Smooth muscle cell of the pulmonary artery (primary cell): Measurements from ENCODE around the gene C1orf122. TPM values are rescaled to one million over a fixed set of nuclear protein-coding genes. Genes with fewer than 3 reads are reported as not detected.

Experiments used
- total RNA-seq: library from RNA; depleted of rRNA; stranded (reverse); fragments of >200 nt; gene quantifications from 2 replicates; pipeline ENCODE4 v1.2.3, GENCODE V29; 2014

C1orf122 gene
- 29.4 and 30.4 TPM in 2 replicates for total RNA-seq

GRCh38 chr1:37807555-37808368 lies at the start of gene C1orf122, which contains the start of gene YRDC:
TSS of gene C1orf122 (plus strand) at chr1:37807790. CDS start at chr1:37808405, 615 bp downstream.
TSS of gene YRDC (minus strand) at chr1:37808208. CDS start at chr1:37808180, 28 bp downstream.

DNA sequence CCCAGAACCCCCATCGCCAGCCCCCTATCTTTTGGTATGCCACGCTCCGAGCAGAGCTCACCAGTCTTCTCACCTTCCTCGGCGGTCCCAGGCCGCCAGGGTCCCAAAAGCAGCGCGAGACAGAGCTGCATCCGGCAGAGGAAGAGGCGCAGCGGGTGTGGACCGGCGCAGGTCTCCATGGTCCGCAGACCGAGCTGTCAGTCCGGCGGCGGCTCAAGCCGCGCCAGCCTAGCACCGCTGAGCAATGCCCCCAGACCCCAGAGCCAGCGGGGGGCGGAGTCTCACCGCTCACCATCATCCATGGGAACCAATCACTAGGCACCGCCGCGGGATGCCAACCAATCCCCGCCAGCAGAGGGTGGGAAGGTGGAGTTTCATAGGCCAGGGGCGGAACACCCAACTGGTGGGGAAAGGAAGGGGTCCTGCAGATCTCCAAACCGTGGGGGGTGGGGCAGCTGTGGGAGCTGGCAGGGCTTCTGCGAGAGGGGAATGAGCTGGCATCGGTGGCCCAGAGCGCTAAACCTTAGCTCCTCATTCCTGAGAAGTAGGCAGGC lies 42.6 kb upstream of the C1orf122 start, which contains the start of gene EPHA10:
Gene EPHA10 (minus strand): TSS at position 233 of the 554 bp plus-strand sequence. CDS start 54 bp downstream, at position 179.

GRCh38 chr1:37793773-37794371 lies 13.7 kb upstream of the C1orf122 start, which contains the start of gene MANEAL:
TSS of gene MANEAL (plus strand) at chr1:37793847. CDS start at chr1:37794183, 336 bp downstream.

Other genes with a start within 250 kb of the C1orf122 start
- gene GNL2, start 211.9 kb upstream of the C1orf122 start, total RNA-seq, result 52.5 and 55.8 TPM in 2 replicates
- gene RSPO1, start 172.9 kb upstream of the C1orf122 start, total RNA-seq, result 0.07 TPM in 1 of 2 replicates, not detected in the other
- gene CDCA8, start 115.3 kb upstream of the C1orf122 start, total RNA-seq, result 1.7 and 3.7 TPM in 2 replicates
- not detected in 2 replicates for gene EPHA10, start 42.7 kb upstream of the C1orf122 start, total RNA-seq
- gene MANEAL, start 13.9 kb upstream of the C1orf122 start, total RNA-seq, result 1.1 and 1.3 TPM in 2 replicates
- 13.3 and 25.0 TPM in 2 replicates for gene YRDC, start 418 bp downstream of the C1orf122 start, total RNA-seq
- gene MTF1, start 51.8 kb downstream of the C1orf122 start, total RNA-seq, result 6.6 and 6.9 TPM in 2 replicates
- 23.3 and 30.0 TPM in 2 replicates for gene INPP5B, start 139.3 kb downstream of the C1orf122 start, total RNA-seq
- 51.4 and 54.9 TPM in 2 replicates for gene SF3A3, start 182.2 kb downstream of the C1orf122 start, total RNA-seq
- 24.6 and 26.9 TPM in 2 replicates for gene FHL3, start 197.7 kb downstream of the C1orf122 start, total RNA-seq
- gene UTP11, start 204.9 kb downstream of the C1orf122 start, total RNA-seq, result 24.9 and 25.6 TPM in 2 replicates
- gene POU3F1, start 239.0 kb downstream of the C1orf122 start, total RNA-seq, result 0.03 TPM in 1 of 2 replicates, not detected in the other